SHP77 (cell line): ENCODE measurements around the gene CABLES2.

ENCODE experiments used
- DNase-seq, 2 experiments: peaks; one replicate each; lab custom pipeline; 2025; lab: John Stamatoyannopoulos, UW

CABLES2 gene

GRCh38 chr20:62359491-62360121 is 47.5 kb downstream of the CABLES2 start:
- no peak for DNase-seq

GRCh38 chr20:62359043-62359490 is 48.0 kb downstream of the CABLES2 start:
- peak; percentile 73 to 91 for DNase-seq

- peak; percentile 50 to 81 for DNase-seq
Observed at GRCh38 chr20:62358171-62359042, 48.7 kb downstream of the CABLES2 start.

GRCh38 chr20:62357681-62358080 is 49.4 kb downstream of the CABLES2 start:
- DNase-seq = no peak

- peak in 1 of 2 experiments; percentile 78 for DNase-seq
Observed at GRCh38 chr20:62357187-62357667, 49.9 kb downstream of the CABLES2 start.

GRCh38 chr20:62356589-62357186 is 50.4 kb downstream of the CABLES2 start:
- DNase-seq = no peak

- DNase-seq = peak; percentile 93 to 95
Observed at GRCh38 chr20:62355878-62356588, 51.1 kb downstream of the CABLES2 start.

GRCh38 chr20:62355516-62355877 is 51.6 kb downstream of the CABLES2 start:
- DNase-seq = peak; percentile 72 to 86

- DNase-seq = no peak
Observed at GRCh38 chr20:62354811-62355341, 52.2 kb downstream of the CABLES2 start.

- no peak for DNase-seq
Observed at GRCh38 chr20:62354031-62354808, 52.9 kb downstream of the CABLES2 start.

- DNase-seq = no peak
Observed at GRCh38 chr20:62353289-62354030, 53.6 kb downstream of the CABLES2 start.

GRCh38 chr20:62352402-62353288 is 54.4 kb downstream of the CABLES2 start:
- peak; percentile 75 to 95 for DNase-seq

GRCh38 chr20:62351469-62352401 is 55.4 kb downstream of the CABLES2 start:
- no peak for DNase-seq

- DNase-seq = no peak
Observed at GRCh38 chr20:62350629-62351422, 56.3 kb downstream of the CABLES2 start.

- DNase-seq = no peak
Observed at GRCh38 chr20:62350098-62350628, 56.9 kb downstream of the CABLES2 start.

- DNase-seq = no peak
Observed at GRCh38 chr20:62349556-62350097, 57.5 kb downstream of the CABLES2 start.

- DNase-seq = no peak
Observed at GRCh38 chr20:62348604-62349003, 58.5 kb downstream of the CABLES2 start.
